ENCODE measurements around the gene C12orf76.

DNA sequence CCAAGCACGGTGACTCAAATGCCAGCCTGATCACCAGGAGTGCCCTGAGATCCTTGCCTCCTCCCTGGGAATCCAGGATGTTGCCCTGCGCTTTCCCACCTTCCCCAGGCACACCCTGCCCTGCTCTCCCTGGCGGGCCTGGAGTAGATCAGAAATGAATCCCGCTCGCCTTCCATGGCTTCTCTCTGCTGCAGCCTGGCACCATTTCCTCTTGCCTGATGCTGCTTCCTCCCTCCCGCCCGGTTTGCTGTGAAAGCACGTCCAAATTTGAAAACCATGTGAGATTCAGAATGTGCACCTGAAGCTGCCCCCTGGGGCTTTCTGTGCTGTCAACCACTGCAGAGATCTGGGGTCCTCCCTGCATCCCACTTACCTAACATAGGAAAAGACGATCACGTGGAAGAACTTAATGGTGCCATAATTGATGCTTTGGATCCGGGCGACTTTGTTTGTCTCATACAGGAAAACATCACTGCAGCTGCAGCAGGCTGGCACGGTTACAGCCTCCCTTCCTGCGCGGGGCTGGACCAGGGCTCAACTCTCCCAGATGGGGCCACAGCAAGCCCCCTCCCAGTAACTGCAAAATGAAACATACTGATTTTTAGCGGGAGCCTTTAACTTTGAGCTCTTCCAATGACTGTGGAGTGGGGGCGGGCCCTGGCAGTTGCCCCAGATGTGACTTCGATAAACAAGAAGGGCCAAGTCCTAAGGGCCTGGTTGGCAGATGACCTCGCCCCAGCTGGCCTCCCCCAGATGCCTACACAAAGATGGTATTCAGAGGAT is 24.9 kb upstream of the C12orf76 start:
- TF ChIP-seq, protein P1, sequence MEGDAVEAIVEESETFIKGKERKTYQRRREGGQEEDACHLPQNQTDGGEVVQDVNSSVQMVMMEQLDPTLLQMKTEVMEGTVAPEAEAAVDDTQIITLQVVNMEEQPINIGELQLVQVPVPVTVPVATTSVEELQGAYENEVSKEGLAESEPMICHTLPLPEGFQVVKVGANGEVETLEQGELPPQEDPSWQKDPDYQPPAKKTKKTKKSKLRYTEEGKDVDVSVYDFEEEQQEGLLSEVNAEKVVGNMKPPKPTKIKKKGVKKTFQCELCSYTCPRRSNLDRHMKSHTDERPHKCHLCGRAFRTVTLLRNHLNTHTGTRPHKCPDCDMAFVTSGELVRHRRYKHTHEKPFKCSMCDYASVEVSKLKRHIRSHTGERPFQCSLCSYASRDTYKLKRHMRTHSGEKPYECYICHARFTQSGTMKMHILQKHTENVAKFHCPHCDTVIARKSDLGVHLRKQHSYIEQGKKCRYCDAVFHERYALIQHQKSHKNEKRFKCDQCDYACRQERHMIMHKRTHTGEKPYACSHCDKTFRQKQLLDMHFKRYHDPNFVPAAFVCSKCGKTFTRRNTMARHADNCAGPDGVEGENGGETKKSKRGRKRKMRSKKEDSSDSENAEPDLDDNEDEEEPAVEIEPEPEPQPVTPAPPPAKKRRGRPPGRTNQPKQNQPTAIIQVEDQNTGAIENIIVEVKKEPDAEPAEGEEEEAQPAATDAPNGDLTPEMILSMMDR (IDR thresholded peaks at IDR 0.05), result no peak
- TF ChIP-seq POLR2A (IDR thresholded peaks at IDR 0.05), result no peak
